ENCODE data around the gene APOLD1.
A peak's percentile ranks its signal among the peaks of the same experiment; 100 is the strongest.

APOLD1 gene

DNA sequence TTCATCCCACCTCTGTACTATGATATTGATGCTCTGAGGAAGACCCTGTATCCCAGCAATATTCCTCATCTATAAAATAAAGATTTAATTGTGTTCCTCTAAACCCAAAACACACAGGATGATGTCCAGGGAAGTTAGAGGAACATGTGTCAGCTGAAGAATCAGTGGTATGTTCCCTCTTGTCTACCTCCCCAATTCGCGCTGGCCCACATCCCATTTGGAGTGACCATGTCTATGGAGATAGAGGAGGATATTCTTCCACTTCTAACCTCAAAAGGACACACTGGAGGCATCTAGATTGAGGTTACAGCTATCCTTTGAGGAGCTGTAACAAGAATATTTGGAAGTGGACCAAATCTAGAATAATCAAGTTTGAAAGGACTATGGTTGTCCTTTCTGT is 1.3 kb upstream of the APOLD1 start:
- Histone ChIP-seq H3K36me3 (ENCODE audit: low read length) (no peaks in the 10 kb centered on the region), H3K4me2 (ENCODE audit: low read depth, low read length, poor library complexity, severe bottlenecking) (no peak overlapping the region), H3K27me3 (ENCODE audit: low read length) (no peaks in the 10 kb centered on the region), H3K9me2 (replicated peaks; ENCODE audit: insufficient read depth, low read length) (no peaks in the 10 kb centered on the region), H3K79me2 (ENCODE audit: insufficient read depth, low read length) (no peaks in the 10 kb centered on the region), H3K4me3 (ENCODE audit: insufficient read depth, low read length, poor library complexity, severe bottlenecking) (no peak overlapping the region), H3K9me3 (ENCODE audit: insufficient read depth, low read length) (no peaks in the 10 kb centered on the region), H2AFZ (ENCODE audit: low read depth, low read length, severe bottlenecking) (no peak overlapping the region), H3K27ac (ENCODE audit: low read depth, low read length) (no peak overlapping the region), H3K9ac (ENCODE audit: low read length) (no peak overlapping the region), H4K20me1 (ENCODE audit: low read depth, low read length) (no peaks in the 10 kb centered on the region), H3F3A (ENCODE audit: insufficient read depth) (peaks cover 7% of the 10 kb centered on the region; the same call in 1 of the 2 replicates)
- no peak for TF ChIP-seq CTCF (IDR thresholded peaks at IDR 0.05; ENCODE audit: insufficient read depth, low read length, poor library complexity, severe bottlenecking)
- TF ChIP-seq EZH2phosphoT487 (conservative IDR thresholded peaks at IDR 0.05; ENCODE audit: low read length): no peak

DNA sequence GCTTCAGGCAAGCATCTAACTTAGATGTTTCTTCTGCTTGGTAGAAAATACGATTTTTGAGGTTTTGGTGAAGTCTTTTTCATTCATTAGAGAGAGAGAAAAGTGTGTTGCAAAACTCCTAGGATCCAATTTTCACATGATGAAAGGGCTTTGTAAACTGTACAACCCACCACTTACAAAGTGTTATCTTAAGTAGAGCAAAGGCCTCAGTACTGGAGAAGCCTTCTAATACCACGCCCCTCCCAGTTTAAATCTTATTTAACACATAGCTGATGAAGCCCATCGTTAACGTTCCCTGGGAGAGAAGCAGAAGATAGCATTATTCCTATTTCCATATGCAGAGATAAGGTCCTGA is 869 bp downstream of the APOLD1 start:
- Histone ChIP-seq H3K79me2 (ENCODE audit: insufficient read depth, low read length) (no peaks in the 10 kb centered on the region), H3K9me2 (replicated peaks; ENCODE audit: insufficient read depth, low read length) (no peaks in the 10 kb centered on the region), H4K20me1 (ENCODE audit: low read depth, low read length) (no peaks in the 10 kb centered on the region), H2AFZ (ENCODE audit: low read depth, low read length, severe bottlenecking) (peak overlapping the region; percentile 91), H3K9me3 (ENCODE audit: insufficient read depth, low read length) (no peaks in the 10 kb centered on the region), H3K27ac (ENCODE audit: low read depth, low read length) (no peak overlapping the region), H3K27me3 (ENCODE audit: low read length) (no peaks in the 10 kb centered on the region), H3F3A (ENCODE audit: insufficient read depth) (peaks cover 7% of the 10 kb centered on the region; the same call in 1 of the 2 replicates), H3K9ac (ENCODE audit: low read length) (peak overlapping the region; percentile 68), H3K4me2 (ENCODE audit: low read depth, low read length, poor library complexity, severe bottlenecking) (peak overlapping the region; percentile 71), H3K4me3 (ENCODE audit: insufficient read depth, low read length, poor library complexity, severe bottlenecking) (peak overlapping the region; percentile 54), H3K36me3 (ENCODE audit: low read length) (no peaks in the 10 kb centered on the region)
- TF ChIP-seq CTCF (IDR thresholded peaks at IDR 0.05; ENCODE audit: insufficient read depth, low read length, poor library complexity, severe bottlenecking): no peak
- no peak for TF ChIP-seq EZH2phosphoT487 (conservative IDR thresholded peaks at IDR 0.05; ENCODE audit: low read length)

DNA sequence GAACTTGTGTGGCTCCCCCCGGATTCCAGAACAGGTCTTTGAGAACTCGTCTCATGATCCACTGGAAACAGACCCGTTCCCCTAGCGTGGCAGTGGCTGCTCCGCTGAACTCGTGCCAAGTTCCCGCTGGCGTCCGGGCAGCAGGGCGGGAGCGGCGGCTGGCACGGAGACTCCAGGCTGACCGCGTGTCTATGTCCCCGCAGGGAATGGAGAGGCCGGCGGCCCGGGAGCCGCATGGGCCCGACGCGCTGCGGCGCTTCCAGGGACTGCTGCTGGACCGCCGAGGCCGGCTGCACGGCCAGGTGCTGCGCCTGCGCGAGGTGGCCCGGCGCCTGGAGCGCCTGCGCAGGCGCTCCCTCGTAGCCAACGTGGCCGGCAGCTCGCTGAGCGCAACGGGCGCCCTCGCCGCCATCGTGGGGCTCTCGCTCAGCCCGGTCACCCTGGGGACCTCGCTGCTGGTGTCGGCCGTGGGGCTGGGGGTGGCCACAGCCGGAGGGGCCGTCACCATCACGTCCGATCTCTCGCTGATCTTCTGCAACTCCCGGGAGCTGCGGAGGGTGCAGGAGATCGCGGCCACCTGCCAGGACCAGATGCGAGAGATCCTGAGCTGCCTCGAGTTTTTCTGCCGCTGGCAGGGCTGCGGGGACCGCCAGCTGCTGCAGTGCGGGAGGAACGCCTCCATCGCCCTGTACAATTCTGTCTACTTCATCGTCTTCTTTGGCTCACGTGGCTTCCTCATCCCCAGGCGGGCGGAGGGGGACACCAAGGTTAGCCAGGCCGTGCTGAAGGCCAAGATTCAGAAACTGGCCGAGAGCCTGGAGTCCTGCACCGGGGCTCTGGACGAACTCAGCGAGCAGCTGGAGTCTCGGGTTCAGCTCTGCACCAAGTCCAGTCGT is 1.5 kb downstream of the APOLD1 start:
- H3K27ac ChIP-seq (ENCODE audit: low read depth, low read length): no peak overlapping the region

More for the DNA sequence above, 1.5 kb downstream of the APOLD1 start:
- no peaks in the 10 kb centered on the region for H3K27me3 ChIP-seq (ENCODE audit: low read length)
- no peaks in the 10 kb centered on the region for H3K9me3 ChIP-seq (ENCODE audit: insufficient read depth, low read length)
- peak overlapping the region; percentile 91 for H2AFZ ChIP-seq (ENCODE audit: low read depth, low read length, severe bottlenecking)
- TF ChIP-seq CTCF (IDR thresholded peaks at IDR 0.05; ENCODE audit: insufficient read depth, low read length, poor library complexity, severe bottlenecking) (no peak), EZH2phosphoT487 (conservative IDR thresholded peaks at IDR 0.05; ENCODE audit: low read length) (no peak)
- H3K9ac ChIP-seq (ENCODE audit: low read length): peak overlapping the region; percentile 68
- H3K9me2 ChIP-seq (replicated peaks; ENCODE audit: insufficient read depth, low read length): no peaks in the 10 kb centered on the region
- no peaks in the 10 kb centered on the region for H4K20me1 ChIP-seq (ENCODE audit: low read depth, low read length)
- H3K4me3 ChIP-seq (ENCODE audit: insufficient read depth, low read length, poor library complexity, severe bottlenecking): peak overlapping the region; percentile 54
- H3K36me3 ChIP-seq (ENCODE audit: low read length): no peaks in the 10 kb centered on the region
- H3K79me2 ChIP-seq (ENCODE audit: insufficient read depth, low read length): no peaks in the 10 kb centered on the region
- peaks cover 7% of the 10 kb centered on the region; the same call in 1 of the 2 replicates for H3F3A ChIP-seq (ENCODE audit: insufficient read depth)
- H3K4me2 ChIP-seq (ENCODE audit: low read depth, low read length, poor library complexity, severe bottlenecking): peak overlapping the region; percentile 71

Measured in SU-DHL-6 (cell line).